Astrocyte of the spinal cord (primary cell): Measurements from ENCODE around the gene SSBP2.
"Not testable (repeated sequence)": the region's sequence is repeated elsewhere in the genome, so short reads cannot be mapped to it uniquely, and the experiment has no call there.

ENCODE experiments used
- DNase-seq: peaks from one replicate; pipeline ENCODE4 v3.0.0; 2011; ENCODE audit warnings: low read depth, low spot score
- H3K4me3 ChIP-seq: 2 replicates; pipeline ENCODE4 v1.5.1; 2011; ENCODE audit warnings: low read depth, mild to moderate bottlenecking, low read length, moderate library complexity
- in situ Hi-C: cut with HindIII; loops from 2 replicates; pipeline ENCODE4 v1.10.0; 2017; ENCODE audit warnings: low sequenced_read_pairs
- TF ChIP-seq, protein P1 (sequence below): IDR thresholded peaks from 2 replicates; pipeline ENCODE4 v1.5.1; 2012; ENCODE audit warnings: low read depth, mild to moderate bottlenecking, low read length, inconsistent platforms

SSBP2 gene

DNA sequence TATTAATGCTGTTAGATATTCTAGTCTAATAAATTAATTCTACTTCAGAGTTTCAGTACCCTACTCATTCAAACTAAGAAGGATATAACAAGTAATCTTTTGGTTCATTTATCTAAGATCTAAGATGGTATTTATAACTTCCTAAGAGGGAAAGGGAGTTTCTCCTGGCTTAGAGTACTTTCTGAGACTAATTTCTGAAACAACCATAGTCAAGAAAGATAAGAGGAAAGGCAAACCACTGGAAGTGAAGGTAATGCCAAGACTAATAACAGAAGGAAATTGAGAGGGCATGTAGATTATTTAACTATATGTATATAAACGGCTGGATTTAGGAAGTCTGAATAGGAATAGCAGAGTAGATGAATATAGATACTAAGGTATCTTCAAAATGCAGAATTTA is 244.5 kb downstream of the SSBP2 start:
- TF ChIP-seq, protein P1, sequence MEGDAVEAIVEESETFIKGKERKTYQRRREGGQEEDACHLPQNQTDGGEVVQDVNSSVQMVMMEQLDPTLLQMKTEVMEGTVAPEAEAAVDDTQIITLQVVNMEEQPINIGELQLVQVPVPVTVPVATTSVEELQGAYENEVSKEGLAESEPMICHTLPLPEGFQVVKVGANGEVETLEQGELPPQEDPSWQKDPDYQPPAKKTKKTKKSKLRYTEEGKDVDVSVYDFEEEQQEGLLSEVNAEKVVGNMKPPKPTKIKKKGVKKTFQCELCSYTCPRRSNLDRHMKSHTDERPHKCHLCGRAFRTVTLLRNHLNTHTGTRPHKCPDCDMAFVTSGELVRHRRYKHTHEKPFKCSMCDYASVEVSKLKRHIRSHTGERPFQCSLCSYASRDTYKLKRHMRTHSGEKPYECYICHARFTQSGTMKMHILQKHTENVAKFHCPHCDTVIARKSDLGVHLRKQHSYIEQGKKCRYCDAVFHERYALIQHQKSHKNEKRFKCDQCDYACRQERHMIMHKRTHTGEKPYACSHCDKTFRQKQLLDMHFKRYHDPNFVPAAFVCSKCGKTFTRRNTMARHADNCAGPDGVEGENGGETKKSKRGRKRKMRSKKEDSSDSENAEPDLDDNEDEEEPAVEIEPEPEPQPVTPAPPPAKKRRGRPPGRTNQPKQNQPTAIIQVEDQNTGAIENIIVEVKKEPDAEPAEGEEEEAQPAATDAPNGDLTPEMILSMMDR = no peak
- no peak for DNase-seq
- in situ Hi-C loops = no loop called here
- H3K4me3 ChIP-seq = no peak overlapping the region

DNA sequence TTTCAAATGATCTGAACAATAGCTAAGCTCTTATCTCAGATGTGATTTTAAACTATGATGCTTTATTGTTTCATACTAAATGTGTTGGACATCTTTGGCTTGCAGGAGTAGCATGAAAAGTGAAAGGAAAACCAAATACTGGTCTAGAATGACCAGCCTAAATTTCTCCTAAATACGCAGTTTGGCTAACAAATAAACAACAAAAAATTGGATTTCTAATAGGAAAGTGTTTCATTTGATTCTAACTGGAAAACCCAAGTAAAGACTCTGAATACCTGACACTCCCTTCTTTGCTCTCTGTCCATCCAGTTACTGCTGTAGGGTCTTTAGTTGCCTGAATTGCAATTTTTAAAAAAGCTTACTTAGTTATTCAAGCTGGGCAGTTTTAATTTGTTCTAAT is 245.2 kb downstream of the SSBP2 start:
- TF ChIP-seq, protein P1 = no peak
- no peak for DNase-seq
- H3K4me3 ChIP-seq = no peak overlapping the region
- in situ Hi-C loops = no loop called here

DNA sequence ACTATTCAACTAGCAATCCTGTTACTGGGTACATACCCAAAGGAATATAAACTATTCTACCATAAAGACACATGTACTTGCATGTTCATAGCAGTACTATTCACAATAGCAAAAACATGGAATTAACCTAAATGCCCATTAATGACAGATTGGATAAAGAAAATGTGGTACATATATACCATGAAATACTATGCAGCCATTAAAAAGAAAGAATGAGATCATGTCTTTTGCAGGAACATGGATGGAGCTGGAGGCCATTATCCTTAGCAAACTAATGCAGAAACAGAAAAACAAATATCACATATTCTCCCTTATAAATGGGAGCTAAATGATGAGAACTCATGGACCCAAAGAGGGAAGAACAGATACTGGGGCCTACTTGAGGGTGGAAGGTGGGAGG is 247.3 kb downstream of the SSBP2 start:
- DNase-seq, in situ Hi-C loops, H3K4me3 ChIP-seq: not testable (repeated sequence)

DNA sequence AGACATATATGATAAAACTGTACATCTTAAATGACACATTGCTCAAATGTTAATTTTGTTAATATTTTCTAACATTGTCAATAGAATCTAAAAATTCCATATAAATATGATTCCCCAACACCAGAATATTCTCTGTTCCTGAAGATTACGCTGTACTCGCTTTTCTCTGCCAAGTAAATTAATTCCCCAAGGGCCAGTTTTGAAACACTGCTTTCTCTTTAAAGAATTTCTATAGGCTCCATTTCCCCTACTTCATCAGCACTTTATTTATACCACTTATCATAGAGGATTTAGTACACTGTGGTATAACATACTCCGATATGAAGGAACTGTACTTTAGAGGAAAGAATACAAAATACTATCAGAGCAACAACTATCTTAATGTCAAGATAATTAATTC is 255.6 kb downstream of the SSBP2 start:
- no peak overlapping the region for H3K4me3 ChIP-seq
- in situ Hi-C loops = no loop called here
- TF ChIP-seq, protein P1 = no peak
- no peak for DNase-seq

DNA sequence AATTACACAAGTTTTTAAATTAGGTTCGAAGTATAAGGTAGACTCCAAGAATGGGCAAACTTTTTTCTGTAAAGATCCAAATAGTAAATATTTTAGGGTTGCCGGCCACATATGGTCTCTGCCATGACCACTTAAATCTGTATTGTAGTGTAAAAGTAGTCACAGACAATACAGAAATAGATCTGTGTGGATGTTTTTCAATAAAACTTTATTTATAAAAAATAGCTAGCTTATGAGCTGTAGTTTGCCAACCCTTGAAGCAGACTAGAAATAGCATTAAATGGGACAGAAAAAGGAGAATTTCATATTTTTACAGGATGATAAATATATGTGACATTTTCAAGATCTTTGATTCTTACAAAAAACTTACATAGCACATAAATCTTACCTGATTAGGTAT is 262.0 kb downstream of the SSBP2 start:
- in situ Hi-C loops = no loop called here
- no peak overlapping the region for H3K4me3 ChIP-seq
- TF ChIP-seq, protein P1 = no peak
- DNase-seq = no peak

DNA sequence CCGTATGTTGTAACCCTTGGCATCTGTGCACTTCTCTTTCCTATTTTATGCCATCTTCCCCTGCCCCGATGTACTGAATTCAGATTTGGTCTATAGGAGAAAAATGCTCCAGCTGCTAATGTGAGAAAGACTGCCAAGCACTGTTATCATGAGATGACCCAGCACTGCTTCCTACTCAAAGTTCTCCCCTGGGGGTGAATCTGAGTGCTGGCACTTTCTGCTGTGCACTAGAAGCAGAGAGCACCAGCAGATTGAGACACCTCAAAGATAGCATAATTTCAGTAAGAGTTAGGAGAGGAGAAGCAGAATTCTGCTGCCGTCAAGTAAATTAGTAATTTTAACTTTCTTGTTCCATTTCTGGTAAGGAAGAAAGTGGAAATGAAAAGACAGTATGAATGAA is 264.2 kb downstream of the SSBP2 start:
- TF ChIP-seq, protein P1 = no peak
- DNase-seq = no peak
- no peak overlapping the region for H3K4me3 ChIP-seq
- in situ Hi-C loops = no loop called here

DNA sequence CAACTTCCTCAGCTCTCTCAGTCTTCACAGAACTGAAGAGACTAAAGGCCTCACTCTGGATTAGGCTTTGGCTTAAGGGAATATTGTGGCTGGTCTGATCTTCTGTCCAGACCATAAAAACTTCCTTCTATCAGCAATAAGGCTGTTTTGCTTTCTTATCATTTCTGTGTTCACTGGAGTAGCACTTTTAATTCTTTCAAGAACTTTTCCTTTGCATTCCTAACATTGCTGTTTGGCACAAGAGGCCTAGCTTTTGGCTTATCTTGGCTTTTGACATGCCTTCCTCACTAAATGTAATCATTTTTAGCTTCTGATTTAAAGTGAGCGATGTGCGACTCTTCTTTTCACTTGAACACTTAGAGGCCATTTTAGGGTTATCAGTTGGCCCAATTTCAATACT is 268.3 kb downstream of the SSBP2 start:
- H3K4me3 ChIP-seq = no peak overlapping the region
- TF ChIP-seq, protein P1 = no peak
- no peak for DNase-seq
- in situ Hi-C loops = no loop called here

DNA sequence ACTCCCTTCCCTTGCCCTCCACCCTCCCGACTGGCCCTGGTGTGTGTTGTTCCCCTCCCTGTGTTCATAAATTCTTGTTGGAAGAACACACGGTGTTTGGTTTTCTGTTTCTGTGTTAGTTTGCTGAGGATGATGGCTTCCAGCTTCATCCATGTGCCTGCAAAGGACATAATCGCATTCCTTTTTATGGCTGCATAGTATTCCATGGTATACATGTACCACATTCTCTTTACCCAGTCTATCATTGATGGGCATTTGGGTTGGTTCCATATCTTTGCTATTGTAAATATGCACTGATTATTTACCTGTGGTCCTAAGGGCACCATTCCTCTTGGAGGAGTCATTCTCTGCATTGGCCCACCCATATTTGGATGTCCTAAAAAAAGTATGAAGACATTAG is 277.5 kb downstream of the SSBP2 start:
- DNase-seq, H3K4me3 ChIP-seq, in situ Hi-C loops: not testable (repeated sequence)
